NT2/D1 (cell line): ENCODE data around the gene SLC26A5.
"Not testable (repeated sequence)": the region's sequence is repeated elsewhere in the genome, so short reads cannot be mapped to it uniquely, and the experiment has no call there.

Experiments
- DNase-seq: peaks from one replicate; pipeline ENCODE4 v3.0.0-alpha.2; 2011; ENCODE audit warnings: low read depth, low spot score
- H3K27me3 ChIP-seq: 2 replicates; pipeline ENCODE4 v1.6.0; 2011; ENCODE audit warnings: mild to moderate bottlenecking; ENCODE audit not compliant: insufficient read length, insufficient read depth
- H3K36me3 ChIP-seq: 2 replicates; pipeline ENCODE4 v1.6.1; 2011; ENCODE audit warnings: mild to moderate bottlenecking, low read length, mixed read lengths; ENCODE audit not compliant: insufficient read depth, insufficient read length
- H3K4me1 ChIP-seq: 2 replicates; pipeline ENCODE4 v1.5.1; 2011; ENCODE audit not compliant: insufficient read depth, insufficient read length
- H3K4me3 ChIP-seq: 2 replicates; pipeline ENCODE4 v1.5.1; 2011; ENCODE audit warnings: low read depth; ENCODE audit not compliant: insufficient read length
- H3K9ac ChIP-seq: 2 replicates; pipeline ENCODE4 v1.6.0; 2011; ENCODE audit warnings: low read depth; ENCODE audit not compliant: insufficient read length
- H3K9me3 ChIP-seq: 2 replicates; pipeline ENCODE4 v1.5.1; 2011; ENCODE audit warnings: mild to moderate bottlenecking, low read length; ENCODE audit not compliant: insufficient read depth
- SUZ12 ChIP-seq: IDR thresholded peaks from 2 replicates; pipeline ENCODE4 v1.6.1; 2011; ENCODE audit not compliant: insufficient read length, insufficient read depth; ENCODE audit errors: extremely low read depth
- YY1 ChIP-seq: IDR thresholded peaks from 2 replicates; pipeline ENCODE4 v1.6.1; 2011; ENCODE audit not compliant: insufficient read length, insufficient read depth
- ZNF274 ChIP-seq: IDR thresholded peaks from 2 replicates; pipeline ENCODE4 v1.6.1; 2011; ENCODE audit warnings: mild to moderate bottlenecking, low read depth, low read length

SLC26A5 gene

DNA sequence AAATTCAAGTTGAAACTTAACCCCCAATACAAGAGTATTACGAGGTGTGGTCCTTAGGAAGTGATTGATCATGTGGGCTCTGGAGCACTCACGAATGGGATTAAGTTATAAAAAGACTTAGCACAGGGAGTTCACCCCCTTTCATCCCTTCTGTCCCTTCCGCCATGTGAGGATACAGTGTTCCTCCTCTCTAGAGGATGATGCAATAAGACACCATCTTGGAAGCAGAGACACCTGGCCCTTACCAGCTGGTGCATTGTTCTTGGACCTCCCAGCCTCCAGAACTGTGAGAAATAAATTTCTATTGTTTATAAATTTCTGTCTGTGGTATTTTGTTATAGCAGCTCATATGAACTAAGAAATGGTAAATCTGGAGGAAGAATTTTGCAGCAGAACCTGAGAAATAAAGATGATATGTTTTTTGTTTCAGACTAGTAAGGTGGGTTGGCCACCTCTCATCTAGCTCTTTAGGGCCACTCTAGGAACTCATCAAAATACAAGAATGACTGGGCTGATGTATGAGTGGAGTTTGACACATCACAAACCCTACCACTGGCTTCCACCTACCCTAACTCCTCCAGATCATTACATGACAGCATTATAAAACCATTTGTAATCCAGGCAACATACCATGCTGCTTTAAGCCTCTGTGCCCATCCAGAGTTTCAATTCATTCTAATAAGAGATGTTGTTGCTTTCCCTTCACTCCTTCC is 22.4 kb downstream of the SLC26A5 start:
- H3K9ac ChIP-seq, result no peak overlapping the region
- no peak for DNase-seq
- TF ChIP-seq YY1 (no peak), ZNF274 (no peak), SUZ12 (no peak)
- no peaks in the 10 kb centered on the region for H3K36me3 ChIP-seq
- H3K27me3 ChIP-seq, result no peaks in the 10 kb centered on the region
- no peaks in the 10 kb centered on the region for H3K4me1 ChIP-seq
- H3K9me3 ChIP-seq, result no peaks in the 10 kb centered on the region
- H3K4me3 ChIP-seq, result no peak overlapping the region

DNA sequence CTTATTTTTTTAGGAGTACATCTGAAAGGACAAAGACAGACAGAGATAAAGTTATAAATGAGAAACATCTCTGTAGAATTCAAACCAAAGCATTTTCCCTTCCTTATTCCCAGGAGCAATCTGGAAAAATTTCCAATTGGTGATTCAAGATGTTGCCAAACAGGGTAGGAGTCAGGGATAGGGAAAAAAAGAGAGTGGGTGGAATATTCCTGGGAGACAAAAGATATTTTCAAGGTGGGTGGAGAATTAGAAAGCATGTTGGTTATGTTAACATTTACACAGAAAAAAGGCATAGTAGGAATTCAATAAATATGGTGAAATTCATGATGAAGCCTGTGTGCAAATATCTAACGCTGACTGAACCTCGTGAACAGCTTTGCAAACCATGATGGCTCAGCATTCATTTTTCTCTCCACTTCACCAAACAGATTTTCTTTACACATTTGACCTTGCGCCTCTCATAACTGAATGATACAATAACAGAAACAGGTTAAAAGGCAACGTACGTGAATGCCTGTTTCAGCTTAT is 25.1 kb downstream of the SLC26A5 start:
- Histone ChIP-seq H3K4me3 (no peak overlapping the region), H3K9ac (no peak overlapping the region), H3K9me3 (no peaks in the 10 kb centered on the region), H3K27me3 (no peaks in the 10 kb centered on the region), H3K4me1 (no peaks in the 10 kb centered on the region), H3K36me3 (no peaks in the 10 kb centered on the region)
- DNase-seq, result no peak
- TF ChIP-seq YY1 (no peak), ZNF274 (no peak), SUZ12 (no peak)

DNA sequence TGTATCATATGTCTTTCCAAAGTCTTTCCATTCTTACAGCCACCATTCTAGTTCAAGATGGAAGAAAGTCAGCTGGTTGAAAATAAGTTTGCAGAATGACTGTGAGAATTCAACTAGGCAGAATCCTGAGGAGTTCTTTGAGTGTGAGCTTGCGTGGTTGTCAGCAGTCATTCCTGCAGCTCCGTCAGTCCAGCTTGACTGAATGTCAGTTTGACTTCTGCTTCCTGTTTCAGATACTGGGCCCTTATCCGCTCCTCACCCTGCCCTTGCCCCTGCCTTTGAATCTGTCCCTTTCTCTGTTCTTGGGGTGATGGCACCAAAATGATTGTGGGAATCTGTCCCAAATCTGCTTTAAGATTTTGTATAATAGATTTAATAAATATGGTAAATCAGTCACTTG is 27.8 kb downstream of the SLC26A5 start:
- Histone ChIP-seq H3K4me1 (no peaks in the 10 kb centered on the region), H3K9ac (no peak overlapping the region), H3K27me3 (no peaks in the 10 kb centered on the region), H3K36me3 (no peaks in the 10 kb centered on the region), H3K4me3 (no peak overlapping the region), H3K9me3 (no peaks in the 10 kb centered on the region)
- TF ChIP-seq SUZ12, result no peak
- no peak for TF ChIP-seq YY1
- TF ChIP-seq ZNF274, result no peak
- DNase-seq, result no peak

DNA sequence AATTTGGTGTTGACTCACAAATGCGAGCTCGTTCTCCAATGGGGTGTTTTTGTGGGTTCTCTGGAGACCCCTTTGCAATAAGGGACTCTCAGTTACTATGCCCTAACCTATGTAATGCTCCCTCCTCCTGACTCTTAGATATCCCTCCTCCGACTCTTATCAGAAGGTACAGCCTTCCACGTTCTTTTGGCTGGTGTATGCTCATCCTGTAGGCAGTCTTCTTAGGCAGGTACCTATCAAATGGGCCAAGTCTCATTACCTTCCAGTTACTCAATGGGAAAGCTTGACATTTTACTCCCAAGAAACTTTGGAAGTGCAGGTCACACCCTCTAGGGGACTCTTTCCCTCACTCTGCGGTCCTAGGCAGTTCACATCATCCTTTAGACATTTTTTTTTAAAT is 32.6 kb downstream of the SLC26A5 start:
- no peaks in the 10 kb centered on the region for H3K27me3 ChIP-seq
- TF ChIP-seq YY1 (no peak), SUZ12 (no peak), ZNF274 (no peak)
- no peak overlapping the region for H3K4me3 ChIP-seq

DNA sequence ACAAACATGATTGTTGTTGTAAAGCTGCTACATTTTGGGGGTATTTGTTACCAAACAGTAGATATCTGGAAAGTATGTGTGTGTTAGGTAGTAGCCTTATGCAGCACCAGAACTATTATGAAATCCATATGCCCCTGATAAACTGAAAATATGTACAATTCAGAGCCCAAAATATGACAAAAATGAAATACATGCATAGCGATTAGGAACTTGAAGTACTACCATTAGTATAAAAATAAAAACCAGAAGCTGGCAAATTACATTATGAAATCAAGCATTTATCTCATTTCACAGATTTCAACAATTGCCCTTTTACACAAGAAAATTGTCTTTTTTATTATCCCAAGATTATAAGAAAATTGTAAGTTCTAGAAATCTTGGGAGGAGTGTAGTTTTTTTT is 33.9 kb downstream of the SLC26A5 start:
- no peak for DNase-seq
- Histone ChIP-seq H3K36me3 (no peaks in the 10 kb centered on the region), H3K27me3 (no peaks in the 10 kb centered on the region), H3K9me3 (no peaks in the 10 kb centered on the region), H3K4me1 (no peaks in the 10 kb centered on the region), H3K9ac (no peak overlapping the region), H3K4me3 (no peak overlapping the region)
- TF ChIP-seq ZNF274 (no peak), SUZ12 (no peak), YY1 (no peak)

More for the DNA sequence above, 32.6 kb downstream of the SLC26A5 start:
- H3K4me1 ChIP-seq, result no peaks in the 10 kb centered on the region
- no peaks in the 10 kb centered on the region for H3K36me3 ChIP-seq
- no peak for DNase-seq
- no peak overlapping the region for H3K9ac ChIP-seq
- no peaks in the 10 kb centered on the region for H3K9me3 ChIP-seq

DNA sequence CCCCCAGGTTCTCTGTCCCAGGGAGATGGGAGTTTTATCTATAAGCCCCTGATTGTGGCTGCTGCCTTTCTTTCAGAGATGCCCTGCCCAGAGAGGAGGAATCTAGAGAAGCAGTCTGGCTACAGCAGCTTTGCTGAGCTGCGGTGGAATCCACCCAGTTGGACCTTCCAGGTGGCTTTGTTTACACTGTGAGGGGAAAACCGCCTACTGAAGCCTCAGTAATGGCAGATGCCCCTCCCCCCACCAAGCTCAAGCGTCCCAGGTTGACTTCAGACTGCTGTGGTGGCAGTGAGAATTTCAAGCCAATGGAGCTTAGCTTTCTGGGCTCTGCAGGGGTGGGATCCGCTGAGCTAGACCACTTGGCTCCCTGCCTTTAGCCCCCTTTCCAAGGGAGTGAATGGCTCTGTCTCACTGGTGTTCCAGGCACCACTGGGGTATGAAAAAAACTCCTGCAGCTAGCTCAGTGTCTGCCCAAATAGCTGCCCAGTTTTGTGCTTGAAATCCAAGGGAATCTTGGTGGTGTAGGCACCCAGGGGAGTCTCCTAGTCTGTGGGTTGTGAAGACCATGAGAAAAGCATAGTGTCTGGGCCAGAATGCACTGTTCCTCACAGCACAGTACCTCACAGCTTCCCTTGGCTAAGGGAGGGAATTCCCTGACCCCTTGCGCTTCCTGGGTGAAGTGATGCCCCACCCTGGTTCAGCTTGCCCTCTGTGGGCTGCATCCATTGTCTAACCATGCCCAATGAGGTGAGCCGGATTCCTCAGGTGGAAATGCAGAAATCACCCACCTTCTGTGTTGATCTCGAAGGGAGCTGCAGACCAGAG is 40.0 kb downstream of the SLC26A5 start:
- H3K9ac ChIP-seq, H3K4me1 ChIP-seq, H3K4me3 ChIP-seq, H3K36me3 ChIP-seq, H3K9me3 ChIP-seq, H3K27me3 ChIP-seq, DNase-seq: not testable (repeated sequence)

DNA sequence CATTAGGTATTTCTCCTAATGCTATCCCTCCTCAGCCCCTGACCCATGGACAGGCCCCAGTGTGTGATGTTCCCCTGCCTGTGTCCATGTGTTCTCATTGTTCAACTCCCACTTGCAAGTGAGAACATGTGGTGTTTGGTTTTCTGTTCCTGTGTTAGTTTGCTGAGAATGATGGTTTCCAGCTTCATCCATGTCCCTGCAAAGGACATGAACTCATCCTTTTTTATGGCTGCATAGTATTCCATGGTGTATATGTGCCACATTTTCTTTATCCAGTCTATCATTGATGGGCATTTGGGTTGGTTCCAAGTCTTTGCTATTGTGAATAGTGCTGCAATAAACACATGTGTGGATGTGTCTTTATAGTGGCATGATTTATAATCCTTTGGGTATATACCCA is 46.3 kb downstream of the SLC26A5 start:
- H3K36me3 ChIP-seq, H3K4me1 ChIP-seq, H3K9ac ChIP-seq, H3K4me3 ChIP-seq, H3K27me3 ChIP-seq, H3K9me3 ChIP-seq, DNase-seq: not testable (repeated sequence)
